Activated T-cell treated with anti-CD3 and anti-CD28 coated beads, Interleukin-2, amount 50 U/mL, for 1 hour (primary cell): ENCODE measurements around the gene ESPL1.

Source experiments
- DNase-seq: peaks from one replicate; pipeline ENCODE4 v3.0.0-alpha.2; 2020

Gene ESPL1

DNA sequence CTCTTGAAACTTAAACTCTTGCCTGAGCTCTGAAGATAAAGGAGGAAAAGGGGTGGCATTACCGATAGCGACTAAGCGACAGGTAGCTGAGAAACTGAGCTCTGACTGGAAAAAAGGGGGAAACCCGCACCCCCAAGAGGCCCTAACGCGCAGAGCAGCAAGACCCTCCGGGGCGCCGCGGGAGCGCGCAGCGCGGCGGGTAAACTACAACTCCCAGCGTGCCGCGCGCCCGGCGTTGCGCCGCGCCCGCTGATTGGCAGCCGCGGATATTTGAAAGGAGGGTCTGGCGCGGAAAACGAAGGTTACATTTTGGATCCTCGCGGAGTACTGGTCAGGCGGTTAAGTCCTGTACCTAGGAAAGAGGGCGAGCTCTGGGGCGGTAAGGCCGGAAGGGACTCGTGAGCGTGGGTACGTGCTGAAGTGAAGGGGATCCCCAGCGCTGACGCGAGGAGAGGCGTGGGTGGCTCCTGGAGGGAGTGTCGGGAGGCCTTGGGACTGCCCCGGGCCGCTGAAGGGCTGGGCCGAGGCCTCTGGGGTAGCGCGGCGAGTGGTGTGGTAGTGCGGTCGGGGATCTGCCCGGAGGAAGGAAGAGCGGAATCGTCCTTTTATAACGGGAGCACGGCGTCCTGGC, at the start of gene ESPL1:
ESPL1 (plus strand) TSS at position 301 of the 631 bp plus-strand sequence. CDS start 468 bp downstream, outside the sequence.
- DNase-seq: peak; percentile 87

DNA sequence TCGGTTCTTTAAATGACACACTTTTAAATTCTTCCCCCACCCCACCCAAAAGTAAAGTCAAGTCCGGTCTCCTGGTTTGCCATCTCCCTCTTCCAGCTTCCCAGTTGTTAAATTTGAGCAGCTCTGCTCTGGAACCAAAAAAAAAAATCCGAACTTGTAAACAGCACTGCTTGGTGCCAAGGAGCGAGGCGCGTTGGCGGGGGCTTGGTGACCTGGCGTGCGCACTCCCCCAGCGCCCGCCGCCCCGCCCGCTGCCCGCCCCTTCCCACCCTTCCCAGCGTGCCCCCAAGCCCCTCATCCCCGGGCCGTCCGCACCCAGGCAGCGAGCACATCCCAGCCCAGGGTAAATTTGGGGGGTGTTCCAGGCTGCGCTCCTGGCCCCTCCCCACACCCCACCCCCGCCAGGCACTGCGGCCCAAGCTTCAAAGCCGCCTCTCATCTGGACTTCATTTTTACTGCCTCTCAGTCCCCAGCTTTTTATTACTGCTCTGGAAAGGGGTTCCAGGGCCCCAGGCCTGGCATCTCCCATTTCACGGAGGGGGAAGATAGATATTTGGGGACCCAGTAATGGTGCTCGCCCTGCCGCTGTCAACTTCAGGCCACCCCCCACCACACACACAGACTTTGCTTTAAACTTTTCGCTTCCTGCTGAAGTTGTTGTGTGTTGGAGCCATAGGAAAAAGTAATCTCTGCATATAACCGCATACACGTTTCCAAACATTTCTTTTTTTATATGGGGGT, 49.4 kb upstream of the ESPL1 start:
- no peak for DNase-seq

DNA sequence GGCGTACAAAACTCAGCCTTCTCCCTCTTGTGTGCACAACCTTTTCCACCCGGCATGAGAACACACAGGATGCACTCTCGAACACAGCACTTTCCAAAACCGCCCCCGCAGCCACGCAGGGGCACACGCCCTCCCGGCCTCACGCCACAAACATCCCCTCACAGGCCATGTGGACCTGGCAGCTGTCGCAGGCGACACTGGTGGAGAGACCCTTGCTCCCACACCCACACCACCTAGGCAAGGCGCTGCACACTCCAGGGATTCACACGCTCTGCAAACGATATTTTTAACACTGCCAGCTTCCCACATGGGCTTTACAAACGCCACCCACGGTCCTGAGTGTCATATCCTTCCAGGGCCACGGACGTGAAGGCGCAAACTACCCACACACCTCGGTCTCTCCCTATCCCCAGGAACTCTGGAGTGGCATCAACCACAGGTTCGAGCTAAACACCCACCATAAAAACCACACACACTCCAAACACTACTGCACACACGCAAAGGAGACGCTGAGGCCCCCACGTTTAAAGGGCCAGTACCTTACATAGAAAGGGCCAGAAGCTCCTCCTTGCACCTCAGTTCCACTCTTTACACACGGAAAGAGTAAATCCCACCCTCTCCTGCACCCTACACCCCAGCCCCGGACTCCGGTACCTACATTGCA, 48.7 kb upstream of the ESPL1 start:
- peak; percentile 61 for DNase-seq

DNA sequence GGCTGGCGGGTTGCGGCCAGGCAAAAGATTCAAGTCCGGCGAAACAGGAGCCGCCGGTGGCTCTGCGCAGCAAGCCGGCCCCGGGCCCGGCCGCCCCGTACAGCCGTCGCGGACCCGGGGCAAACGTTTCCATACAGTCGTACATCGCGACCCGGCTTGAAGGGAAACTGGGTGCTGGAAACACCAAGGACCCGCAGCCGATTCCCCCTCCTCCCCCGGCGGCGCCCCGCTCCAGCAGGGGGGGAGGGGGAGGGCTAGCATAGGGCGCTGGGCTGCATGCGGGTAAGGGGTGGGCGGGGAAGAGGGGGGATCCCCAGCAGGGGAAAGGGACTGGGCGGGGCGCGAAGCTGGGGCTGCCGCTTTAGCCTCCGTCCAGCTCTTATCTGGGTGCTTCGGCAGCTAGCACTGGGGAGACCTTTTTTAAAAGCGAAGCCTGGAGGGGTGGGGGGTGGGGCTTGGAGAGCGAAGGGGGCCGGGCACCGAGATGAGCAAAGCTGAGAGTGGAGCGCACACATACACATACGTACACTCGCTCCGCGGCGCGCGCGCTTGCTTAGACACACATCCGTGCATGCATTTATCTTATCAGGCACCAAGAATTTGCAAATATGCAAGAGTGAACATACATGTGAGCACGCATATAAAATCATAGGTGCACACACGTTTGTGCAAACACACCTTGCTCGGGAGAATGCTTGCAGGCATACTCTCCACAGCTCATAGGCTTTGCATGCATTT, 48.0 kb upstream of the ESPL1 start:
- DNase-seq: peak; percentile 76

DNA sequence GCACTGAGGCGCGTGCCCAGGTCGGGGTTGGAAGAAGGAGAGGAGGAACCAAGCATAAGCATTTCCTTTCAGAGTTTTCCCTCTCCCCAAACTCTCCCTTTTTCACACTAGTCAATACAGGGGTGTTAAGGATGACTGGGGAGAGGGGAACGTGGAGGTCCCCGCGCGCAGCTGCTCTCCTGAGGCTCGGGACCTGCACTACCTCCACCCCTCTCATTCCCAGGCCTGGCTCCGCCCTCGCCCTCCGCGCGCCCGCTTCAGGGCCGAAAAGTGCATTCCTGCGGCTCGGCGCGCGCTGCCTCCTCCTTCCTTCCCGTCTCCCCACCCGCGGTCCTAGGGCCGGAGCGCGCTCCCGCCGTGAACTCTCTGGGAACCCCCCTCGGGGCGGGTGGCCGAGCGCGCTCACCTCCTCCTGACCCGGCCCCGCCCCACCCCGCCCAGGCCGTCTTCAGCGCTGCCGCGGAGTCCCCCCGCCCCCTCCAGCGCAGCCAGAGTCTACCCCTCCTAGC, 47.4 kb upstream of the ESPL1 start:
- DNase-seq: peak; percentile 75

DNA sequence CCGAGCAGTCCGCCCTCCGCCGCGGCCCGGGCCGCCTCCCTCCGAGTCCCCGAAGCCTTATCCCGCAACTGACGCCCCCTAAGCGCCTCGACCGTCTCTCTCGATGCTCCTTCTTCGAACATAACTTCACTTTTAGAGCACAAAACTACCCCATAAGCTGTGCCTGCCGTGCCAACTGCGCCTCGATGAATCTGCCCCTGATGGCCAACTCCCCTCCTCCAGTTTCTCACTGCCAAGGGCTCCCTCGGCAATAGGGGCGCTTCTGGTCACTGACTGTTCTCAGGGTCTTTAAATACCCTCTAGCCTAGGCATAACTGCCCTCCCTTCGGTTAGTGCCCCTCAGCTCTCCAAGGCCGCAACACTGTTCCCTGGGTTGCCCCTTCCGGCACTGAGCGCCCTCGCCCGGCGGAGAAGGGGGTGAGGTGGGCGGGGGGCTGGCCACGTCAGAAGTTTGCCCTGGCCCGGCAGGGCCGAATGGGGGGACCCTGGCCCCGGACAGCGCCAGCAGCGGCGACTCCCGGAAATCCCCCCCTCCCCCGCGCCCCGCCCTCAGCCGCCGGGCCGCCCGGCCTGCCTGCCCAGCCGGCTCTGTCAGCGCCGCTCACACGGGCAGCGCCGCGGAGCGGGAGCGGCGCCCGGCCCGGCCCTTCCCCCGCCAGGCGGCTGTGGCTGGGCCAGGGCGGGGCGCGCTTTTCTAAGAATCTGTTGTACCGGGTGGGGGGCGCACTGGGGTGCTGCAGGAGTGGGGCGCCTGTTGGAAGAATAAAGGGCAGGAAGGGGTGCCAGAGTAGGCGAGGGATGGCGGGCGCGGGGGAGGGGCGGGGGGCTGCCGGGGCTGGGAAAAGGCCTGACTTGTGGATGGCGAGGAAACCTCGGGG, 46.7 kb upstream of the ESPL1 start:
- peak; percentile 62 for DNase-seq

DNA sequence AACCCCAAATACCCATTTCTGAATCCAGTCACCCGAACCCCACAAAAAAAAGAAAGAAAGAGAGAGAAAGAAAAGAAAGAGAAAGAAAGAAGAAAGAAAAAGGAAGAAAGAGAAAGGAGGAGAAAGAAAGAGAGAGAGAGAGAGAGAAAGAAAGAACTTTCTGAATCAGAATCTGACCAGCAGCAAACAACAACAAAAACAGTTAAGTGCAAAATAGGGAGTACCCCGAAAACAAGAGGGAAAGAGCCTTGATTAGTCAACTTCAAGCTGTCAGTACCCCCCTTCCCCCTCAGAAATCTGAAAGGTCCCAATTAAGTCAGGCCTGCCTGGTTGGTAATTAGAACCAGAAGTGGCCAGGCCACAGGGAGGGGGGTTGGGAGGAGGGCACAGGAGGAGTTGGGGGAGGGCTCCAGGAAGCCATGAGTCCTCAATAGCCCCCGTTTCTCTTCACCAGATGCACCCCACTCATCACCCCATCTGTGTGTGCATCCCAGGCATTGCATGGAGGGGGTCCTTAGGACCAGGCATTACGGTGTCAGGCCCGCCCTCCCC, 45.9 kb upstream of the ESPL1 start:
- DNase-seq: no peak

DNA sequence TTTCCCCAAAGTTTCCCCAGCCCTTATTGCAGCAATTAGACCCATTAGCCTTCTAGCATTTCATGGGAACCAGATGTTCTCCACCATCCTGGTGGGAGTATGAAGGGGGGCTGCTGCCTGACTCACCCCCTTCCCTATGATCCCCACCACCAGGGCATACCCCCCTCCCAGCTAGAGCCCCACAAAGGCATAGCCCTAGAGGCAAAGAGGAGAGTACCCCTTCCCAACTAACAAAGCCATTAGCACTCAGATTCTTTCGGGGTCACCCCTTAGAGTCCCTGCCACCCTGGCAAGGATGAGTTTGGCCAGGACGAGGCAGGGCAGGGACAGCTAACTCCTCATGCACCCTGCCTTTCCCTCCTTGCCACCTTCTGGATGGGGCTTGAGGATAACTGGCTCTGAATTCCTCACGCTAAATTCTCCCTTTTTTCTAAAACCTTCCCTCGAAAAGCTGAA, 45.3 kb upstream of the ESPL1 start:
- DNase-seq: no peak

DNA sequence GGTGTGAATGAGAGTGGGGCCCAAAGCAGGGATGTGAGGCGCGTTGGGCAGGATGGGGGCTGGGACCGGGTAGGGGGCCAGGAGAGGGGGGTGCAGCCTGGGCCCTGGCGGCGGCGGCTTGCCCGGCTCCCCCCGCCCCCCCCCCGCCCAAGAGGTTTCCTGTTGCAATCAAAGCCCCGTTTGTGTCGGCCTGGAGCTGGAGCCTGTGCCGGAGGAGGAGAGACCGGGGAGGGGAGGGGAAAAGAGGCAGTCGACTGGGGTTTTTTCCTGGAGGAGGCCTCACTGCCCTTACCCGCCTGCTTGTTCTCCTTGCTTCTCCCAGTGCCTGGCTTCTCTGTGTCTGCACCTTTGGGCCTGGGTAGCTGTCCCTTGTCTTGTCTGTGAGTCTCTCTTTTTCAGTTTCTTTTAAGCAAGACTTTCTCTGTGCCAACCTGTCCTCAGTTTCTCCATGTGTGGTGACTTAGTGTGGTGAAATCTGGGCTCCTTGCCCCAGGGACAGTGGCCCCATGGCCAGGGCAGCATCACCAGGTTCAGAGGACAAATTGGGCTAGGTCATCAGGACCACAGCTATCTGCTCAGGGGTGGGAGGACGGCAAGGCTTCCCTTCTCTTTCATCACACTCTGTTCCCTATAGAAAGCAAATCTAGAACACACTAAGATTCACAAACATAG, 44.6 kb upstream of the ESPL1 start:
- no peak for DNase-seq

DNA sequence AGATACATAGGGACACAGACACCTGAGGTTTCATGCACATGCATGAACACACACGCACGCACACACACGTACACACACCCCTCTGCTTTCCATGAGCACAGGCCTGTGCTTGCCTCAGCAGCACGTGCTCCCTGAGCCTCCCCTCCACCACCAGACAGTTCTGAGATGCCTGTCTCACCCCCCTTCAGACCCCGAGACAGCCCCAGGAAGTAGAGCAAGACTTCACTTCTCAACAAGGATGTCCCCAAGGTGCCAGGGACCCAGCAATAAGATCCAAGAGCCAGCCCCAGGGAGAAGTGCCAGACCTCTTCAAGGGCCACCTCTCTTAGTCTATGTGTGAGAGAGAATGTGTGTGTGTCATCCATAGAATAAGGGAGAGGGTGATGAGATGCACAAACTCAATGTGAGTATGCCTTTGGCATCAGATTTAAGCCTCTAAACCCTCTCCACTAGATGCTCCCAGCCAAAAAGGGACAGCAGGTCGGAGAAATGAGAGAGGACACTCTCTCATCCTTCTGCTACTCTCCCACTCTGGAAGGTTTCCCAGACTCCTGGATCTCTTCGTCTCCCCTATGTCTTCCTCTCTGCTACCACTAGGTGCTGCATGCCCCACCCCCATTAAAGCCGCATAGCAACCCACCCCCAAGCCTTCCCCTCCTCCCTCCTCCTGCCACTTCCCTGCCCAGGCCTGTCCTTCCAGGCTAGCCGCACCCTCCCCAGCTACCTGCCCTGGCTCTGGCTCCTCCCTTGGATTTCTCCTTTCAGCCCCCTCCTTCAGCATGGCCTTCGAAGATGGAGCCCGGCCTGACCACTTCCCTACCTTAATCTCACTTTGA, 43.8 kb upstream of the ESPL1 start:
- DNase-seq: no peak

DNA sequence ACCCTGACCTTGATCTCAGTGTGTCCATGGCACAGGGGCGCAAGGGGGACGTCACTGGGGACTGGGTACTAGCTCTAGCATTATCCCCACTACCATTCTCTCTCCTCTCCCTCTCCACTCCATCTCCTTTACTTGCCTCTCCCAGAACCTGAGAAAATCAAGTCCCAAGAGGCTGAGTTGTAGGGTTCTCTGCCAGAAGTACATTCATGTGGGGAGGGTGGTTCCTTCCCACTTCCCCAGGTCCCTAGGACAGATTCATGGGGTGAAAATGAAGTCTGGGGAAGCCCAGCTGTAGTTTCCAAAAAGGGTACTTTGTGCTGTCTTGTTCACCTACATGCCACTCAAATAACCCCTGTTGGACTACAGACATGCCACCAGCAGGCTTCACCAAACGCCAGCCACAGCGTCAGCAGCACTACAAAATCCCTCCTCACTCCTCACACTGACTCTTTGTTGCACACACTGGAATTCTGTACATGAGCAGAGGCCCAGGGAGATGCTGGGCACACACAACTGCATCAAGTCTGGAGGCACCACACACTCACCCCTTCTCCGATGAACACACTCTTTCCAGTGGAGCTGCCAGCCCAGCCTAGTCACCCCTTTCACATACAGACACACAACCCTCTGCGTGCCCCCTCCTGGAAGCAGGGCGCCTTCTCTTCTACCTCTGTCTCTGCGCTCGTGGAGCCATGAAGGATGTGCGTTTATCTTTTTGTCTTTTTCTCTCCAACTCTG, 43.0 kb upstream of the ESPL1 start:
- DNase-seq: no peak

DNA sequence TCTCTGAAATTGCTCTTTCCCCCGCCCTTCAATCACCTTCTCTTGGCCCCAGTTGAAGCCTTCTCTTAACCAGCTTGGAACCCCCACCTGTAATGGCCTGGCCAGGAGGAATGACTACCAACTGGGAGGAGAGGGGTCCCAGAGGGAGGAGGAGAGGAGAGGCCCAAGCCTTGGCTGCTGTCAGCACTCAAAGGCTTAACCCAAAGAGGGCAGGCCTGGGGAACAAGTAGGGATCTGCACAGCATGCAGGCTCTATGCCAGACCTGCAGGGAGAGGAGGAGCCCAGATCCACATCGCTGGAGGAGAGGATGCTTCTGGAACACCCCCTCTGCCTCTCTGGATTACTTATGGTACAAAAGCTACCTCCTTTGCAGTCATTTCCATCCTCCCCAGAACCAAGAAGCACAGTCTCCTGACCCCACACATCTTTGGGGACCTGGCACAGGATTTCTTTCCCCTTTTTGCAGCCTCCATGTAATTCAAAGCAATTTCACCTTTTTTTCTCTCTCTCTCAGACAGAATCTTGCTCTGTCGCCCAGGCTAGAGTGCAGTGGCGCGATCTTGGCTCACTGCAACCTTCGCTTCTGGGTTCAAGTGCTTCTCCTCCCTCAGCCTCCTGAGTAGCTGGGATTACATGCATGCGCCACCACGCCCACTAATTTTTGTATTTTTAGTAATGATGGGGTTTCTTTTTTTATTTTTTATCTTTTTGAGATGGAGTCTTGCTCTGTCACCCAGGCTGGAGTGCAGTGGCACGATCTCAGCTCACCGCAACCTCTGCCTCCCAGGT, 42.3 kb upstream of the ESPL1 start:
- DNase-seq: no peak

DNA sequence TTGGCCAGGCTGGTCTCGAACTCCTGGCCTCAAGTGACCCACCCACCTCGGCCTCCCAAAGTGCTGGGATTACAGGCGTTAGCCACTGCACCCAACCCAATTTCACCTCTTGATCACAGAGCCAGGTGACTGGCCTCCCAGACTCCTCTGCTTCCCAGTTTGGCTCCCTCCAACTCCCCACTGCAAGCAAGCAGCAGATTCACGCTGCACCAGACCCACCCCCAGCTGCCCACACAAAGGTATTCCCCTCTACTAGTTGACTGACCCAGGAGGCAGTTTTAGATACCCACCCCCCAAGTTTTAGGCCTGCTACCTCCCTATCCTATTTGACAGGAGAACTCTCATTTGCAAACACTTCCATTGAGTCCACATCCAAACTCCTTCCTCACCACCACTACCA, 41.3 kb upstream of the ESPL1 start:
- DNase-seq: no peak

DNA sequence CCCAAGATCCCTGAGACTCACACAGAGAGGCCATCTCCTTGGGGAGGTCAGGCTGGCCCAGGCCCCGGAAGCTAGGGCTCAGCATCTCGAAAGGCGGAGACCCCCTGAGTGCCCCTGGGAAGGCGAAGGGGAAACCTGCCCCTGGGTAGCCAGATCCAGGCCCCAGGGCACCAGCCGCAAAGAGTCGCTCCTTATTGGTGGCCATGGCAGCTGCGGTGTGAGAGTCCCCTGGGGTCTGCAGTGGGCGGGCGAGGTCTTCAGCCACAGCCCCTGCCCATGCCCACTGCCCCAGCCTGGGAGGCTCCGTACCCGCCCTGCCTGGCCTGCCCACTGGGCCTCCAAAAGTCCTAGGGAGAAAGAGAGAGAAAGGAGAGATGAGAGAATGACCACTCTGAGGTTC, 40.8 kb upstream of the ESPL1 start:
- no peak for DNase-seq

DNA sequence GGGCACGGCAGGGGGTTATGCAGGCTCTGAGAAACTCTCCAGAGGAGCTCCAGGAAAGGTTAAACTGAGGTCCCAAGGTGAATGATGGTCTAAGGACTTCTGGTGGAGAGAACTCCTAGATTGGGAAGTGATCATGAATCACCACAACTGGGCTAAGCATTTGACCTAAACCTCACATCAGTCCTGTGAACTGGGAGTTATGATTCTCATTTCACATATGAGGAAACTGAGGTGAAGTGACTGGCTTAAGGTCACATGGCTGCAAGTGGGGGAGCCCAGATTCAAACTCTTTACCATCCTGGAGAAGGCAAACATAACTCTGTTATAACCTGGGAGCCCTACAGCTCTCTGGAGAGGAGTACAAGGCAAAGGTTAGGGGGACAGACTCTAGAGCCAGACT, 40.3 kb upstream of the ESPL1 start:
- DNase-seq: no peak

DNA sequence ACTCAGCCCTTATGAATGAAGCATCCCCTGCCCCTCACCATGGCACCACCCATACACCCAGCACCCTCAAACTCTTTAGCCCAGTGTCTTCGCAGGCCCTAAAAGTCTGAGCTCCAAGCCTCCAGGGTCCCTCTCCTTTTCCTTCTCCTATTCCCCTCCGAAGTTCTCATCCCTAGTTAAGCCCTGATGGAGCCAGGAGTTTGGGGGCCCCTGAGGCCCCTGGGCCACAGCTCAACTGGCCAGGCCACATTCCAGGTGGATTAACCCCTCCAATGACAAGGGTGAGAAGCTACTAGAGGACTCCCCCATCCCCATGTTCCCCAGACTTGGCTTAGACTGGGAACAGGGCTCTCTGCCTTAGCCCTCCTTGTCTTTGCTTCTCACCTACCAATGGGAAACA, 38.6 kb upstream of the ESPL1 start:
- no peak for DNase-seq

DNA sequence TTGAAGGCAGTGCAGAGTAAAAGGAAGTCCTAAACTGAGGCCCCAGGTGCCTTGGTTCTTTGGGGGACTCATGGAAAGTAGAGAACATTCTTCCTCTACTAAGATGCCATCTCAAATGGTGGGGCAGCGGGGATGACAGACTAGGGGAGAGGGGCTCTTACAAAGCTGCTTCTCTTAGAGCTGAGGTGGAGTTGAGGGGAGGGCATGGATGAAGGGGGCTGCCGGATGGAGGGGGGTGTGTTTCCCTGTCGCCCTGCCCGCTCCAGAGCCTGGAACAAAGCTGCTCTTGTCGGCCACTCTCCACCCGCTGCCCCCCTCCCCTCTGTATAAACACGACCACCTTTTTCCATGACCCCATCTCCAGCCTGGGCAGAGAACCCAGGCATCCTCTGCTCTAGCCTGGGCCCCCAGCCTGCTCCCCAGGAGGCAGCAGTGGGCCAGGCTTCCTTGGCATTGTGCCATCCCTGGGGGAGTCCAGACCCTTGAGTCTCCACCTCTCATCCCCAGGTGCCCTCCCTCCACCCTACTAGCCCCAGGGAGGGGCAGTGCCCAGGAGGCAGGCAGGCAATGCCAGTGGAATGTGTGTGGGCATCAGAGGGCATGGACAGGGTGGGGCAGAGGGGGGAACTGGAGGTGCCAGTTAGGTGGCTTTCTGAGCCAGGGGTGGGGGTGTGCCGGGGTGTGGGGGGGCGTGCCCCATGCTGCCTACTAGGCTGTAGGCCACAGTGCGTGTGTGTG, 37.8 kb upstream of the ESPL1 start:
- DNase-seq: no peak

DNA sequence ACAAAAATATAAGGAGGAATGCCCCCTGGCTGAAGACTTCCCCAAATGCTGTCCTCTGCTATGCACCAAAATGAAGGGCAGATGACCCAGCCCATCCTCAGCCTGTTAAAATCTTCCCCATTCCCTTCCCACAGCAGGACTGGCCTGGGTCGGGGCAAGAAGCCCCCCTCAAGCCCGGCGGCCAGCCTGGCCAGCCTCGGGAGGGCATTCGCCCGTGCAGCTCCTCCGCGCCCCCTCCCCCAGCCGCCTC, 36.5 kb upstream of the ESPL1 start:
- DNase-seq: no peak
